ENCODE data around the gene LRRC36.

Gene LRRC36

DNA sequence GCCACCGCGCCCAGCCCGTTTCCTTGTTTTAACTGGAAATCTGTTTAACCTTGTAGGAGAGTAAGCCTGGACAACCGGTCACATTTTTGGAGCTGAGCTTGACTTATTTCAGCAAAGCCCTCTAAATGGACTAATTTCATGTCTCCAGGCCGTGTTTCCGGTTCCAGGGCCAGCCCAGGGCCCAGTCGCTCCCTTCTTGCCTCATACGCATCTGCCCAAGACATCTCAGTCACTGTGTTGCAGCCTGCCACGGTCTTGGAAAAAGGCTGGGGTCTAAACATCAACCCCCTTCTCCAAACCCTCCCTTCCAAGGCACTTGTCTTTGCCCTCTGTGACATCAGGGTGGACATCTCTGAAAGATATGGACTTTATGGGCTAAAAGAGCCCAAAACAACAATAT is 28.3 kb upstream of the LRRC36 start:
- Histone ChIP-seq H3K27ac (no peak overlapping the region), H3K9me3 (no peaks in the 10 kb centered on the region), H3K27me3 (no peaks in the 10 kb centered on the region), H3K36me3 (no peaks in the 10 kb centered on the region), H3K4me1 (peaks cover 0 to 5% (median 2%) of the 10 kb centered on the region in 4 donors), H3K4me3 (no peak overlapping the region)
- DNase-seq: peak in 1 of 2 donors; percentile 8
- intact Hi-C loops (cut with DNase I; ENCODE audit: low total_unique reads): no loop called here
- no peak for TF ChIP-seq CTCF (IDR thresholded peaks at IDR 0.05)

DNA sequence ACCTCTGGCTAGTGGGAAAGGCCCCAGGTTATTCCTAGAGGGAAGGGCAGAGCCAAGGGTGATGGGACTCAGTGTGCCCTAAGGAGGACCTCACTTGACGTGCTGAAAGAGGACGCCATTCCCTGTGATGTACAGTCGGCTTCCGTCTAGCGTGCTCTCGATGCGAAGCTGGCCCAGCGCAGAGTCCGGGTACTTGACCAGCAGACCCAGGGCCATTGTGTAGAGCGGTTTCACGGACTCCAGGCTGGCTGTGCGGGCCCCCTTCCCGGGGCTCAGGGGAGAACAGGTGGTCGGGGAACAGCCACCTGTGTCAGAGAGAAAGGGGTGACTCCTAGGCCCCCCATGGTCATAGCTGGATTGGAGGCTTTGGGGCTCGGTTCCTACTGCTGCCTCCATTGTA is 27.3 kb upstream of the LRRC36 start:
- intact Hi-C loops (cut with DNase I; ENCODE audit: low total_unique reads): no loop called here
- peak in 1 of 2 donors; percentile 60 for DNase-seq
- no peaks in the 10 kb centered on the region for H3K36me3 ChIP-seq
- no peak for TF ChIP-seq CTCF (IDR thresholded peaks at IDR 0.05)
- H3K9me3 ChIP-seq: no peaks in the 10 kb centered on the region
- H3K4me3 ChIP-seq: no peak overlapping the region
- H3K27ac ChIP-seq: no peak overlapping the region
- no peaks in the 10 kb centered on the region for H3K27me3 ChIP-seq
- H3K4me1 ChIP-seq: peaks cover 0 to 5% (median 2%) of the 10 kb centered on the region in 4 donors

GRCh38 chr16:67301080-67301782 is 25.4 kb upstream of the LRRC36 start:
- DNase-seq: peak; percentile 71 to 75
- Histone ChIP-seq H3K4me3 (no peak overlapping the region), H3K27me3 (no peaks in the 10 kb centered on the region), H3K9me3 (no peaks in the 10 kb centered on the region), H3K4me1 (peaks cover 0 to 5% (median 2%) of the 10 kb centered on the region in 4 donors), H3K36me3 (no peaks in the 10 kb centered on the region), H3K27ac (peak overlapping the region in 1 of 2 donors; percentile 27)
- intact Hi-C loops (cut with DNase I; ENCODE audit: low total_unique reads): no loop called here
- TF ChIP-seq CTCF (IDR thresholded peaks at IDR 0.05): no peak

DNA sequence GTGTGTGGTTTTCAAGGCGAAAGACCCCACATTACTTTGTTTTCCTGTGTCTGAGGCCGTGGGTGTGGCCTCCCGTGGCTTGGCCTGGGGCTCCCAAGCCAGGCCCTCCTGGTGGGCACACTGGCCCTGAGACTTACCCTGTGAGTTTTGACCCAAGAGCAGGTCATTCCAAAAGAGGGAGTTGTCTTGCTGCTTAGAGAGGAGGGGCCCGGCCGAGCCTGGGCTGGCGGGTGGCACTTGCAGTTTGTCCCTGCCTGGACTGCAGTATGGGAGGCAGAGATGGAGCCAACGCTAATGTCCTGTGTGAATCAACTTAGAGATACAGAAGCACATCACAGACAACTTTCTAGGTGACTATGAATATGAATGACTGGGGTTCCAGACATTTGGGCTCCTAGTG is 24.5 kb upstream of the LRRC36 start:
- Histone ChIP-seq H3K36me3 (no peaks in the 10 kb centered on the region), H3K4me1 (peaks cover 0 to 5% (median 2%) of the 10 kb centered on the region in 4 donors), H3K9me3 (no peaks in the 10 kb centered on the region), H3K4me3 (no peak overlapping the region), H3K27me3 (no peaks in the 10 kb centered on the region), H3K27ac (peak overlapping the region in 1 of 2 donors; percentile 27)
- intact Hi-C loops (cut with DNase I; ENCODE audit: low total_unique reads): no loop called here
- TF ChIP-seq CTCF (IDR thresholded peaks at IDR 0.05): no peak
- peak in 1 of 2 donors; percentile 27 for DNase-seq

- H3K9me3 ChIP-seq: no peaks in the 10 kb centered on the region
- intact Hi-C loops (cut with DNase I; ENCODE audit: low total_unique reads): no loop called here
- H3K36me3 ChIP-seq: no peaks in the 10 kb centered on the region
- no peak overlapping the region for H3K27ac ChIP-seq
- H3K4me1 ChIP-seq: peaks cover 0 to 5% (median 2%) of the 10 kb centered on the region in 4 donors
- no peak for TF ChIP-seq CTCF (IDR thresholded peaks at IDR 0.05)
- H3K4me3 ChIP-seq: no peak overlapping the region
- DNase-seq: peak in 1 of 2 donors; percentile 52
- H3K27me3 ChIP-seq: no peaks in the 10 kb centered on the region
Observed at GRCh38 chr16:67302970-67303369, 23.6 kb upstream of the LRRC36 start.
